ENCODE measurements around the gene MOCS1.
A peak's percentile ranks its signal among the peaks of the same experiment; 100 is the strongest.

MOCS1 gene

GRCh38 chr6:39887692-39888450 lies 46.4 kb downstream of the MOCS1 start:
- Mint-ChIP-seq H3K27ac (no peak overlapping the region), H3K27me3 (peaks cover 13% of the 10 kb centered on the region)

GRCh38 chr6:39886871-39887270 lies 47.4 kb downstream of the MOCS1 start:
- Mint-ChIP-seq H3K27ac (no peak overlapping the region), H3K9me3 (no peaks in the 10 kb centered on the region)

More at GRCh38 chr6:39887692-39888450, 46.4 kb downstream of the MOCS1 start:
- no peaks in the 10 kb centered on the region for H3K4me1 Mint-ChIP-seq
- no peaks in the 10 kb centered on the region for H3K9me3 Mint-ChIP-seq
- H3K4me3 Mint-ChIP-seq, result no peak overlapping the region
- ATAC-seq (no peak), DNase-seq (no peak)

GRCh38 chr6:39885691-39886090 lies 48.6 kb downstream of the MOCS1 start:
- peaks cover 13% of the 10 kb centered on the region for H3K27me3 Mint-ChIP-seq
- ATAC-seq, result no peak
- H3K4me1 Mint-ChIP-seq, result no peaks in the 10 kb centered on the region
- H3K9me3 Mint-ChIP-seq, result no peaks in the 10 kb centered on the region
- DNase-seq, result no peak
- peak overlapping the region in 1 of 2 donors; percentile 25 for H3K27ac Mint-ChIP-seq
- H3K4me3 Mint-ChIP-seq, result no peak overlapping the region

More at GRCh38 chr6:39886871-39887270, 47.4 kb downstream of the MOCS1 start:
- ATAC-seq (no peak), DNase-seq (no peak)
- Mint-ChIP-seq H3K4me1 (no peaks in the 10 kb centered on the region), H3K4me3 (no peak overlapping the region), H3K27me3 (peaks cover 13% of the 10 kb centered on the region)

GRCh38 chr6:39884696-39885095 lies 49.6 kb downstream of the MOCS1 start:
- peaks cover 13% of the 10 kb centered on the region for H3K27me3 Mint-ChIP-seq
- ATAC-seq, result no peak
- DNase-seq, result no peak

DNA sequence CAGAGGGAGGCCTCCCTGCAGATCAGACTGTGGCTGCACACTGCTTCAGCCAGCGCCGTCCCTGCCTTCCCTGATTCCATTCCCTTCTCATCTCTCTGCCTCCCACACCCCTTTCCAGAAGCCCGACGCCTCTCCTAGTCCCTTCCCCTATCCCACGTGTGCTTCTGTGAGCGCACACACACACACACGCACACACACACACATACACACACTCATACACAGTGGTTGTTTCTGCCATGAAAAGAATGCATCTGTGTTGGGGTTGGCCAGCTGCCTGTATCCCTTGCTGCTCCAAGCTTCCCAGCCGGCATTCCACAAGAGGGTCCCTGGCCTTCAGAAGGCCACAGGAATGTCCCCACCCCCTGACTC lies 51.7 kb downstream of the MOCS1 start:
- H3K4me3 Mint-ChIP-seq, result no peak overlapping the region
- H3K27ac Mint-ChIP-seq, result no peak overlapping the region
- no peaks in the 10 kb centered on the region for H3K27me3 Mint-ChIP-seq
- no peak for DNase-seq
- no peaks in the 10 kb centered on the region for H3K9me3 Mint-ChIP-seq
- H3K4me1 Mint-ChIP-seq, result no peaks in the 10 kb centered on the region
- ATAC-seq, result no peak

More at GRCh38 chr6:39884696-39885095, 49.6 kb downstream of the MOCS1 start:
- Mint-ChIP-seq H3K27ac (no peak overlapping the region), H3K9me3 (no peaks in the 10 kb centered on the region), H3K4me3 (no peak overlapping the region), H3K4me1 (no peaks in the 10 kb centered on the region)

DNA sequence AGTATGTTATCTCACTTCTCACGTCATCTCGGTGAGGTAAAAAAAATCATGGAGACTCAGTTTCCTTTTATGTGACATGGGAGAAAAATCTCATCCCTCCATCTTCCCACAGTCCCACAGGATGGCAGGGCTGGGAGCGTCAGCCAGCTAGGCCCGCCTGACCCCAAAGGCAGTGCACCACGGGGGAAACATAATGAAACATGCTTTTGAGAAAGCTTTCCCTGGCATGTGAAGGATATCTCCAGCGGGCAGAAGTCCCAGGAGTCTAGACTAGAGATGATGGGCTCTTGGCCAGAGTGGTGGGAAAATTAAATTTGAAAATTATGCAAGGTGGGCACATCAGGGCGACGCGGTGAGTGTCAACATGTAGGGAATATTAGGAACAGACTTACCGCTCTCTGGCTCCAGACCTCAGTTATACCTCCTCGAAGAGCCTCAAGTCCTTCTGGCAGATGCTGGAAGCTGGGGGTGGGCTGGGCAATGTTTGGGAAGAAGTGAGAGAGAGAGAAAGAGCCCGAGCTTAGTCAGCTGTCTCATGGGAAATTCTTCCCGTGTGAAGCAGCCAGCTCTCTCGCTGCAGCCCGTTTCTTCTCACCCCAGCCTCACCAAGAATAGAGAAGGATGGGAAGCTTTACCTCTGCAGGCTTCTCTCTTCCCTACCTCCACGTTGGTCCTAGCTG lies 52.3 kb downstream of the MOCS1 start:
- no peaks in the 10 kb centered on the region for H3K9me3 Mint-ChIP-seq
- no peak for ATAC-seq
- H3K27ac Mint-ChIP-seq, result no peak overlapping the region
- no peak for DNase-seq
- H3K27me3 Mint-ChIP-seq, result peaks cover 2% of the 10 kb centered on the region
- no peak overlapping the region for H3K4me3 Mint-ChIP-seq
- no peaks in the 10 kb centered on the region for H3K4me1 Mint-ChIP-seq

- Mint-ChIP-seq H3K27ac (no peak overlapping the region), H3K9me3 (no peaks in the 10 kb centered on the region), H3K4me3 (no peak overlapping the region), H3K27me3 (peaks cover 6% of the 10 kb centered on the region), H3K4me1 (no peaks in the 10 kb centered on the region)
- DNase-seq, result no peak
- ATAC-seq, result no peak
Measured at GRCh38 chr6:39880594-39880993, 53.7 kb downstream of the MOCS1 start.

DNA sequence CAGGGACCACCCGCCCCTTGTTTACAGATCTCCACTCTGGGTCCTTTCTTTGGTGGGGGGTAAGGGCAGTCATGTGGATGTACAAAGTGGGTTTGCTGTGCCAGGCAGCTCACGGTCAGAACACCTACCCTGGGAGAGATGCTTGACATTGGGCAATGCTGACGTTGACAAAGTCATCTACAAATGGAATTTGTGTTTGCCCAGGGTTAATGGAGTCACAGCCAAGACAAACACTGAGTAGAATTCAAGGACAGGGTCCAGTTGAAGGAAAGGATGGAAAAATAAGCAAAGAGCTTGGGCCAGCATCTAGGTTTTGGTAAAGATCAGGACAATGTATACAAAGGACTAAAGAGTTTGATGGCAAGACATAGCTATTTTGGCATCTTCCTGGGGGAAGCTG lies 54.7 kb downstream of the MOCS1 start:
- Mint-ChIP-seq H3K4me3 (no peak overlapping the region), H3K27ac (no peak overlapping the region)

DNA sequence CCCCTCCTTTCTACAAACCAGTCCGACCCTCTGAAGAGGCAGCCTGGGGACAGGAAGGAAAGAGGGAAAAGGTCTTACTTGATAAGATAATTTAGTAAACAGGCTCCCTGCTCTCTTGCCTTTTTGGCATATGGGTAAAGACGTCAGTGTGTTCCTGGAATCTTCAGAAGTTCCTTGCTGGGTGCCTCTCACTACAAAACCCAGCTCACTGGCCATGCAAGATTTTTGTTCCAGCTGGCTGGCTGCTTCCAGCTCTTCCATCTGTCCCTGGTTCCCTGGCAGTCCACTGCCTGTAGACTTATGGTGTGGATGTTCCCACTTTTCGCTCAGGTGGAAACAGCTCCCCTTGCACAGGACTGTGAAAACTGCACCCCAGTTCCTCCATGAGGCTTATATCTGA lies 57.4 kb downstream of the MOCS1 start:
- ATAC-seq (no peak), DNase-seq (no peak)
- H3K27ac Mint-ChIP-seq, result no peak overlapping the region
- no peaks in the 10 kb centered on the region for H3K4me1 Mint-ChIP-seq
- H3K9me3 Mint-ChIP-seq, result no peaks in the 10 kb centered on the region
- H3K27me3 Mint-ChIP-seq, result peaks cover 6% of the 10 kb centered on the region
- no peak overlapping the region for H3K4me3 Mint-ChIP-seq

More for the DNA sequence above, 54.7 kb downstream of the MOCS1 start:
- Mint-ChIP-seq H3K4me1 (no peaks in the 10 kb centered on the region), H3K9me3 (no peaks in the 10 kb centered on the region), H3K27me3 (peaks cover 6% of the 10 kb centered on the region)
- DNase-seq, result no peak
- ATAC-seq, result no peak

- Mint-ChIP-seq H3K27me3 (peaks cover 6% of the 10 kb centered on the region), H3K27ac (no peak overlapping the region), H3K4me3 (no peak overlapping the region), H3K4me1 (no peaks in the 10 kb centered on the region), H3K9me3 (no peaks in the 10 kb centered on the region)
- no peak for ATAC-seq
- no peak for DNase-seq
Measured at GRCh38 chr6:39876111-39876510, 58.2 kb downstream of the MOCS1 start.

- no peak for DNase-seq
- no peak overlapping the region for H3K4me3 Mint-ChIP-seq
- peaks cover 13% of the 10 kb centered on the region for H3K27me3 Mint-ChIP-seq
Measured at GRCh38 chr6:39873439-39873838, 60.8 kb downstream of the MOCS1 start.

DNA sequence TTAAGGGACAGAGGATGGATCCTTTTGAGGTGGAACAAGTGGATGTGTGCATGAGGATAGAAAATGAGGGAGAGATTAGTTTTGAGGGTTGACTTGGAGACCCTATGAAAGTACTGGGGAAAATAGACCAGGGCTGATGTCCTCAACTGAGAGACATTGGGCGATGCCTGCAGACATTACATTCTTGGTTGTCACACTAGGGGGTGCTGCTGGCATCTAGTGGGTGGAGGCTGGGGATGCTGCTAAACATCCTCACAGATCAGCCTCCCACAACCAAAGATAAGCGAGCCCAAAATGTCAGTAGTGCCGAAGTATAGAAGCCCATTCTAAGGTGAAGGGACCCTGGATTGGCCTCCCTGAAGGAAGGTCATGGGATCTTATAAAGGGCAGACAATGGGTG lies 63.3 kb downstream of the MOCS1 start:
- H3K4me1 Mint-ChIP-seq, result no peaks in the 10 kb centered on the region
- no peak overlapping the region for H3K4me3 Mint-ChIP-seq
- H3K9me3 Mint-ChIP-seq, result no peaks in the 10 kb centered on the region
- no peak overlapping the region for H3K27ac Mint-ChIP-seq
- H3K27me3 Mint-ChIP-seq, result peaks cover 13% of the 10 kb centered on the region
- no peak for ATAC-seq
- no peak for DNase-seq

More at GRCh38 chr6:39873439-39873838, 60.8 kb downstream of the MOCS1 start:
- Mint-ChIP-seq H3K4me1 (no peaks in the 10 kb centered on the region), H3K27ac (no peak overlapping the region), H3K9me3 (no peaks in the 10 kb centered on the region)
- no peak for ATAC-seq

DNA sequence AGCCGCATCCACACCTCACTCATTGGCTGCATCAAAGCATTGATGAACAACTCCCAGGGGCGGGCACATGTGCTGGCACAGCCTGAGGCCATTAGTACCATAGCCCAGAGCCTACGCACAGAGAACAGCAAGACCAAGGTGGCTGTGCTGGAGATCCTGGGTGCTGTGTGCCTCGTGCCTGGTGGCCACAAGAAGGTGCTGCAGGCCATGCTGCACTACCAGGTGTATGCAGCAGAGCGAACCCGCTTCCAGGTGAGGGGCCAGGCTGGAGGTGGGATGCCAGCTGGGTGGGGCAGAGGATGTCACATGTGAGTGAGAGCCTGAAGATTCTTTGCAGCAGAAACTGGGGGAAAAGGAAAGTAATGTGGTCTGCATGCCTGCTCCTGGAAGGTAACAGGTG lies 66.7 kb downstream of the MOCS1 start:
- no peak overlapping the region for H3K27ac Mint-ChIP-seq
- H3K9me3 Mint-ChIP-seq, result no peaks in the 10 kb centered on the region
- no peak for DNase-seq
- ATAC-seq, result no peak
- H3K27me3 Mint-ChIP-seq, result peaks cover 20% of the 10 kb centered on the region
- H3K4me3 Mint-ChIP-seq, result no peak overlapping the region
- no peaks in the 10 kb centered on the region for H3K4me1 Mint-ChIP-seq

GRCh38 chr6:39865011-39865888 lies 69.0 kb downstream of the MOCS1 start:
- Mint-ChIP-seq H3K27me3 (peaks cover 30% of the 10 kb centered on the region), H3K4me3 (no peak overlapping the region), H3K27ac (peak overlapping the region in 1 of 2 donors; percentile 20), H3K9me3 (no peaks in the 10 kb centered on the region), H3K4me1 (no peaks in the 10 kb centered on the region)
- ATAC-seq, result peak; percentile 58
- peak; percentile 33 to 46 for DNase-seq

DNA sequence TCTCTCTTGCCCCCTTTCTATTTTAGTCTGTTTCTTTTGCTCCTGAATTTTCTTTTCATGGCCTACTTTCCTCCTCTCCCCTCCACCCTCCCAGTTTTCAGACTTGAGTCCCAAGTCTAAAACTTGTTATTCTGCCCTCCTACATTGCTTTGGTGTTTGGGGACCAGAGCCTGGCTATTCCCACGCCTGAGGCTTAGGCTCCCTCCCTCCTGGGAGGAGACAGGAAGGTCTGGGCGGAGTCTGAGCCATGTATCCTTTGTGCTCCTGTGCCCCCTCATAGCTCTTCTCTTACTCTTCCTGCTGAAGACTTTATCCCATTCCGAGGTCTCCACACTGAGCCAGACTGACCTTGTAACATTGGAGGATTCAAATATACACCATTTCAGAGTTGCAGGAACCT lies 72.6 kb downstream of the MOCS1 start:
- Mint-ChIP-seq H3K27me3 (peaks cover 40% of the 10 kb centered on the region), H3K27ac (no peak overlapping the region), H3K4me1 (no peaks in the 10 kb centered on the region), H3K4me3 (no peak overlapping the region), H3K9me3 (no peaks in the 10 kb centered on the region)
- no peak for ATAC-seq
- DNase-seq, result no peak

- Mint-ChIP-seq H3K4me1 (no peaks in the 10 kb centered on the region), H3K9me3 (no peaks in the 10 kb centered on the region), H3K27ac (no peak overlapping the region), H3K27me3 (peaks cover 40% of the 10 kb centered on the region), H3K4me3 (no peak overlapping the region)
- ATAC-seq (no peak), DNase-seq (no peak)
Measured at GRCh38 chr6:39859025-39859424, 75.2 kb downstream of the MOCS1 start.
